IgD-negative memory B cell (primary cell): Measurements from ENCODE around the gene SUN2. TPM values are rescaled to one million over a fixed set of nuclear protein-coding genes. Genes with fewer than 3 reads are reported as not detected.

Experiments used
- polyA plus RNA-seq: library from polyadenylated mRNA; unstranded; fragments of 300-500 nt; fragmentation: Illumina TruSeq; gene quantifications from one replicate; pipeline ENCODE4 v1.2.3, GENCODE V29; 2021

Gene SUN2
- polyA plus RNA-seq, 1 donor from 2014 or later, result 206 TPM

Other genes with a start within 250 kb of the SUN2 start
- gene DDX17, start 249.7 kb downstream of the SUN2 start, polyA plus RNA-seq, result 55.9 TPM
- not detected for gene DMC1, start 185.8 kb downstream of the SUN2 start, polyA plus RNA-seq
- not detected for gene FAM227A, start 99.6 kb downstream of the SUN2 start, polyA plus RNA-seq
- 4.9 TPM for gene CBY1, start 99.4 kb downstream of the SUN2 start, polyA plus RNA-seq
- 67.0 TPM for gene TOMM22, start 74.0 kb downstream of the SUN2 start, polyA plus RNA-seq
- gene JOSD1, start 55.1 kb downstream of the SUN2 start, polyA plus RNA-seq, result 5.4 TPM
- gene GTPBP1, start 50.1 kb downstream of the SUN2 start, polyA plus RNA-seq, result 46.7 TPM
- 9.0 TPM for gene DNAL4, start 38.1 kb upstream of the SUN2 start, polyA plus RNA-seq
- gene NPTXR, start 88.0 kb upstream of the SUN2 start, polyA plus RNA-seq, result 0.04 TPM
- gene CBX6, start 116.2 kb upstream of the SUN2 start, polyA plus RNA-seq, result 7.1 TPM
- not detected for gene APOBEC3A, start 201.6 kb upstream of the SUN2 start, polyA plus RNA-seq
- gene APOBEC3B, start 226.3 kb upstream of the SUN2 start, polyA plus RNA-seq, result 7.0 TPM